Thyroid gland (tissue), 4 donors: Measurements from ENCODE around the gene HRNR.

Experiments used
- CTCF ChIP-seq, 6 experiments: fragments of 200-600 bp in 3 of 6; fragments of 450-650 bp in 3 of 6; sonication (generic) in 3 of 6; IDR thresholded peaks; one replicate each; pipeline ENCODE4 v1.5.1; 2016 to 2019; ENCODE audit warnings: antibody characterized with exemption in 6 of 6, mild to moderate bottlenecking in 2 of 6, inconsistent platforms in 1 of 6, moderate library complexity in 1 of 6
- POLR2A ChIP-seq, 2 donors: fragments of 450-650 bp; IDR thresholded peaks; one replicate each; pipeline ENCODE4 v1.6.1; 2017; ENCODE audit warnings: antibody characterized with exemption in 2 of 2, mild to moderate bottlenecking in 2 of 2, moderate library complexity in 1 of 2

- TF ChIP-seq CTCF (IDR thresholded peaks at IDR 0.05) (no peak), POLR2A (IDR thresholded peaks at IDR 0.05) (no peak)
Observed at GRCh38 chr1:152165286-152166077, 58.5 kb downstream of the HRNR start.
